ENCODE data around the gene CDK14.

CDK14 gene

GRCh38 chr7:91206361-91206960, 610.3 kb downstream of the CDK14 start:
- no peak for DNase-seq (ENCODE audit: low read depth)

GRCh38 chr7:91212582-91212981, 616.5 kb downstream of the CDK14 start:
- DNase-seq (ENCODE audit: low read depth): no peak

GRCh38 chr7:91226411-91226810, 630.3 kb downstream of the CDK14 start:
- no peak for DNase-seq (ENCODE audit: low read depth)

- peak; percentile 18 for DNase-seq (ENCODE audit: low read depth)
Observed at GRCh38 chr7:91228327-91228726, 632.2 kb downstream of the CDK14 start.

GRCh38 chr7:91228927-91229558, 632.9 kb downstream of the CDK14 start:
- DNase-seq (ENCODE audit: low read depth): no peak

GRCh38 chr7:91230100-91230499, 634.0 kb downstream of the CDK14 start:
- no peak for DNase-seq (ENCODE audit: low read depth)

- DNase-seq (ENCODE audit: low read depth): no peak
Observed at GRCh38 chr7:91230503-91230902, 634.4 kb downstream of the CDK14 start.

- DNase-seq (ENCODE audit: low read depth): no peak
Observed at GRCh38 chr7:91233212-91233611, 637.1 kb downstream of the CDK14 start.

- peak; percentile 30 for DNase-seq (ENCODE audit: low read depth)
Observed at GRCh38 chr7:91235211-91235832, 639.2 kb downstream of the CDK14 start.

GRCh38 chr7:91239171-91239604, 643.1 kb downstream of the CDK14 start:
- DNase-seq (ENCODE audit: low read depth): peak; percentile 96

- no peak for DNase-seq (ENCODE audit: low read depth)
Observed at GRCh38 chr7:91239772-91240171, 643.7 kb downstream of the CDK14 start.

- DNase-seq (ENCODE audit: low read depth): peak; percentile 87
Observed at GRCh38 chr7:91240376-91240941, 644.3 kb downstream of the CDK14 start.

GRCh38 chr7:91242097-91242844, 646.1 kb downstream of the CDK14 start:
- peak; percentile 52 for DNase-seq (ENCODE audit: low read depth)

- DNase-seq (ENCODE audit: low read depth): peak; percentile 44
Observed at GRCh38 chr7:91243591-91244301, 647.6 kb downstream of the CDK14 start.

GRCh38 chr7:91247500-91247899, 651.4 kb downstream of the CDK14 start:
- peak; percentile 59 for DNase-seq (ENCODE audit: low read depth)

GRCh38 chr7:91248996-91249395, 652.9 kb downstream of the CDK14 start:
- no peak for DNase-seq (ENCODE audit: low read depth)

- peak; percentile 85 for DNase-seq (ENCODE audit: low read depth)
Observed at GRCh38 chr7:91249506-91250233, 653.5 kb downstream of the CDK14 start.

- no peak for DNase-seq (ENCODE audit: low read depth)
Observed at GRCh38 chr7:91250706-91251105, 654.6 kb downstream of the CDK14 start.

- DNase-seq (ENCODE audit: low read depth): no peak
Observed at GRCh38 chr7:91251877-91252276, 655.8 kb downstream of the CDK14 start.

Data from amniotic epithelial cell (primary cell).